Cardiac septum (tissue), 1 donor: ENCODE data around the gene ADGRG2. TPM values are rescaled to one million over a fixed set of nuclear protein-coding genes. Genes with fewer than 3 reads are reported as not detected.

Source experiments
- DNase-seq: peaks from one replicate; pipeline ENCODE4 v3.0.0-alpha.2; 2020; ENCODE audit warnings: low spot score
- intact Hi-C: fragments of 100-400 bp; cut with DNase I; formaldehyde crosslinking; loops from one replicate; pipeline ENCODE4 v1.14.0; 2022
- long read RNA-seq: library from polyadenylated mRNA; unstranded; transcript quantifications from one replicate; pipeline ENCODE4 v2.0.0, GENCODE V29; 2021
- total RNA-seq: library from RNA; stranded (reverse); fragmentation: NEBNext Ultra II Directional; extraction: Animal tissue kit (Norgen Biotek cat#: 25700); gene quantifications from one replicate; pipeline ENCODE4 v1.2.1, GENCODE V29; 2021
- donor health status: DM: no; HTN: no; CAD: no.

ADGRG2 gene
- 0.35 TPM for total RNA-seq
- long read RNA-seq, partial matches to known transcripts = 0 of 5 reads
- long read RNA-seq, other reads (novel, unspliced or antisense) = 5 of 5 reads

- intact Hi-C loops = no loop called here
- DNase-seq = no peak
Observed at GRCh38 chrX:19121898-19122640, at the start of gene ADGRG2. ADGRG2 (minus strand) TSS chrX:19122468; CDS start chrX:19068834, 53,634 bp downstream.

GRCh38 chrX:19168609-19169008, 46.3 kb upstream of the ADGRG2 start:
- intact Hi-C loops = no loop called here
- no peak for DNase-seq

- no peak for DNase-seq
- intact Hi-C loops = no loop called here
Observed at GRCh38 chrX:19162851-19163250, 40.6 kb upstream of the ADGRG2 start.

- DNase-seq = no peak
- intact Hi-C loops = no loop called here
Observed at GRCh38 chrX:19156186-19156585, 33.9 kb upstream of the ADGRG2 start.

- intact Hi-C loops = no loop called here
- no peak for DNase-seq
Observed at GRCh38 chrX:19152762-19153161, 30.5 kb upstream of the ADGRG2 start.

GRCh38 chrX:19137067-19137466, 14.8 kb upstream of the ADGRG2 start:
- no peak for DNase-seq
- intact Hi-C loops = no loop called here

- no peak for DNase-seq
- intact Hi-C loops = no loop called here
Observed at GRCh38 chrX:19133784-19134183, 11.5 kb upstream of the ADGRG2 start.

- intact Hi-C loops = no loop called here
- DNase-seq = no peak
Observed at GRCh38 chrX:19133231-19133630, 11.0 kb upstream of the ADGRG2 start.

- DNase-seq = no peak
- intact Hi-C loops = no loop called here
Observed at GRCh38 chrX:19130628-19131027, 8.4 kb upstream of the ADGRG2 start.

- no peak for DNase-seq
- intact Hi-C loops = no loop called here
Observed at GRCh38 chrX:19129694-19130093, 7.4 kb upstream of the ADGRG2 start.

- intact Hi-C loops = no loop called here
- no peak for DNase-seq
Observed at GRCh38 chrX:19127649-19128168, 5.4 kb upstream of the ADGRG2 start.

- no peak for DNase-seq
- intact Hi-C loops = no loop called here
Observed at GRCh38 chrX:19122641-19123009, 357 bp upstream of the ADGRG2 start.

GRCh38 chrX:19121466-19121865, 802 bp downstream of the ADGRG2 start:
- intact Hi-C loops = no loop called here
- DNase-seq = no peak

GRCh38 chrX:19110642-19111041, 11.6 kb downstream of the ADGRG2 start:
- no peak for DNase-seq
- intact Hi-C loops = no loop called here

GRCh38 chrX:19107035-19107434, 15.2 kb downstream of the ADGRG2 start:
- intact Hi-C loops = no loop called here

GRCh38 chrX:19100586-19100985, 21.7 kb downstream of the ADGRG2 start:
- intact Hi-C loops = no loop called here

More at GRCh38 chrX:19107035-19107434, 15.2 kb downstream of the ADGRG2 start:
- DNase-seq = no peak

GRCh38 chrX:19097553-19098283, 24.6 kb downstream of the ADGRG2 start:
- intact Hi-C loops = no loop called here
- DNase-seq = no peak

More at GRCh38 chrX:19100586-19100985, 21.7 kb downstream of the ADGRG2 start:
- DNase-seq = no peak

- DNase-seq = no peak
- intact Hi-C loops = no loop called here
Observed at GRCh38 chrX:19096586-19096985, 25.7 kb downstream of the ADGRG2 start.

- DNase-seq = no peak
- intact Hi-C loops = no loop called here
Observed at GRCh38 chrX:19094654-19095053, 27.6 kb downstream of the ADGRG2 start.

GRCh38 chrX:19091596-19091995, 30.7 kb downstream of the ADGRG2 start:
- no peak for DNase-seq
- intact Hi-C loops = no loop called here

GRCh38 chrX:19089555-19090040, 32.7 kb downstream of the ADGRG2 start:
- intact Hi-C loops = no loop called here

More at GRCh38 chrX:19089555-19090040, 32.7 kb downstream of the ADGRG2 start:
- DNase-seq = no peak
